ENCODE results near the gene ERGIC3.
A peak's percentile ranks its signal among the peaks of the same experiment; 100 is the strongest.

Gene ERGIC3

GRCh38 chr20:35560541-35560940, 18.7 kb downstream of the ERGIC3 start (continued):
- no peak for TF ChIP-seq IKZF3 (tag by site-specific recombination; IDR thresholded peaks at IDR 0.05)

DNA sequence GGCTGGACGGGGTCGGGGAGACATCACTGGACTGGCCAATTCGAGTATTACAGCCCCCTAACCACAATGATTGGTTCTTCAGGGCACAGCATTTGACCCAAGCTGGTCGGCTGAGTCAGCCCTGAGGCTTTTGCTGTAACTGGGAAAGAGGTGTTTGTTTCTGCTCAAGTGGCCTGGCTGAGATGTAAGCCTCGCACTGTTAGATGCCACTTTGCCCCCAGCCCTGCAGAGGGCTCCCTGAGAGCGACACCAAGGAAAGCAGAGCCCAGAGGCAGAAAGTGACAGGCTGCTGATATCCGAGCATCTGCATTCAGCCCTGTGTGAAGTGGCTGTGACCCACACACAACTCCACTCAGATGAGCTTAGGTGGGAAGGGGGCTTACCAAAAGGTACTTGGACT, 19.4 kb downstream of the ERGIC3 start:
- H3K4me3 ChIP-seq (ENCODE audit: low read depth, low read length), result no peak overlapping the region
- TF ChIP-seq ZNF169 (tag by site-specific recombination; IDR thresholded peaks at IDR 0.05) (no peak), ZNF16 (tag by site-specific recombination; IDR thresholded peaks at IDR 0.05; ENCODE audit: low read depth) (no peak), ZNF394 (tag by site-specific recombination; IDR thresholded peaks at IDR 0.05; ENCODE audit: borderline replicate concordance) (no peak), ZFP3 (tag by site-specific recombination; IDR thresholded peaks at IDR 0.05; ENCODE audit: low read depth) (no peak), ZBTB17 (tag by site-specific recombination; IDR thresholded peaks at IDR 0.05) (peak; percentile 98), ZNF416 (tag by site-specific recombination; IDR thresholded peaks at IDR 0.05) (no peak), ZNF654 (tag by site-specific recombination; IDR thresholded peaks at IDR 0.05; ENCODE audit: low read depth) (peak; percentile 30; the same call in 1 of the 2 replicates), ZBTB8A (tag by site-specific recombination; IDR thresholded peaks at IDR 0.05) (peak; percentile 68), PRDM1 (tag by site-specific recombination; IDR thresholded peaks at IDR 0.05) (peak; percentile 50; the same call in 1 of the 2 replicates), ZNF664 (tag by site-specific recombination; IDR thresholded peaks at IDR 0.05) (no peak), ZNF830 (tag by site-specific recombination; IDR thresholded peaks at IDR 0.05; ENCODE audit: low read depth) (no peak)
- TF ChIP-seq, protein P1, sequence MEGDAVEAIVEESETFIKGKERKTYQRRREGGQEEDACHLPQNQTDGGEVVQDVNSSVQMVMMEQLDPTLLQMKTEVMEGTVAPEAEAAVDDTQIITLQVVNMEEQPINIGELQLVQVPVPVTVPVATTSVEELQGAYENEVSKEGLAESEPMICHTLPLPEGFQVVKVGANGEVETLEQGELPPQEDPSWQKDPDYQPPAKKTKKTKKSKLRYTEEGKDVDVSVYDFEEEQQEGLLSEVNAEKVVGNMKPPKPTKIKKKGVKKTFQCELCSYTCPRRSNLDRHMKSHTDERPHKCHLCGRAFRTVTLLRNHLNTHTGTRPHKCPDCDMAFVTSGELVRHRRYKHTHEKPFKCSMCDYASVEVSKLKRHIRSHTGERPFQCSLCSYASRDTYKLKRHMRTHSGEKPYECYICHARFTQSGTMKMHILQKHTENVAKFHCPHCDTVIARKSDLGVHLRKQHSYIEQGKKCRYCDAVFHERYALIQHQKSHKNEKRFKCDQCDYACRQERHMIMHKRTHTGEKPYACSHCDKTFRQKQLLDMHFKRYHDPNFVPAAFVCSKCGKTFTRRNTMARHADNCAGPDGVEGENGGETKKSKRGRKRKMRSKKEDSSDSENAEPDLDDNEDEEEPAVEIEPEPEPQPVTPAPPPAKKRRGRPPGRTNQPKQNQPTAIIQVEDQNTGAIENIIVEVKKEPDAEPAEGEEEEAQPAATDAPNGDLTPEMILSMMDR (tag by site-specific recombination; IDR thresholded peaks at IDR 0.05), result peak; percentile 63
- H3K36me3 ChIP-seq (ENCODE audit: control insufficient read depth in 2 of 2, insufficient read depth in 1 of 2, low read length in 2 of 2), result peaks cover 0 to 31% of the 10 kb centered on the region in 2 experiments; a peak in 1 of 3 replicates
- POLR2A ChIA-PET, result interaction anchor here (0.7 to 1.1 kb wide), 3 partner anchors 9 to 55 kb away, joined by 3 to 5 read pairs (median 3); partner anchors contain the start of gene SPAG4
- H3K27ac ChIP-seq (ENCODE audit: extremely low read depth, low read depth, low read length), result no peak overlapping the region
- H3K4me1 ChIP-seq (ENCODE audit: control insufficient read depth, insufficient read depth, low read length), result no peaks in the 10 kb centered on the region
- CTCF ChIA-PET, result interaction anchor here (0.5 to 1.2 kb wide), 5 partner anchors 8 to 406 kb away, joined by 3 read pairs; no protein-coding TSS in a partner anchor
- H3K9me3 ChIP-seq (ENCODE audit: control insufficient read depth, insufficient read depth, low read depth, low read length), result no peaks in the 10 kb centered on the region

DNA sequence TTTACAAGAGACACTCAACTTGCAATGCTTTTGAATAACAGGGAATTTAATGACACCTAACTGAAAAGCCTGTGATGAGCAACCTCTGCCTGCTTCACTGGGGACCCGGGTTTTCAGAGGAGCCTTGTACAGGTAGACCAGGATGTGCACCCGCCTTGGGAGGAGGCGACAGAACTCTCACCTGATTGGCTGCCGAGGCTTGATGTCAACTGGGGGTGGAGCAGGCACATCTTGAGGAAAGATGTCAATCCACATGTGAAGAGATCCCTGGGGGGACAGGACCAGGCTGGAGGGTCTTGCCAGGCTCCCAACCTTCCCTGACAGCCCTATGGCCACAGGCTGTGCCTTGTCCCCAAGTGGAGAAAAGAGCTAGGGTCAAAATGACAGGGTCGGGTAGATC, 19.8 kb downstream of the ERGIC3 start:
- POLR2A ChIA-PET, result interaction anchor here (0.7 to 1.1 kb wide), 4 partner anchors 10 to 283 kb away, joined by 3 to 5 read pairs (median 3); partner anchors contain the start of gene SPAG4
- Histone ChIP-seq H3K4me1 (ENCODE audit: control insufficient read depth, insufficient read depth, low read length) (no peaks in the 10 kb centered on the region), H3K9me3 (ENCODE audit: control insufficient read depth, insufficient read depth, low read depth, low read length) (no peaks in the 10 kb centered on the region), H3K27ac (ENCODE audit: extremely low read depth, low read depth, low read length) (no peak overlapping the region), H3K4me3 (ENCODE audit: low read depth, low read length) (no peak overlapping the region), H3K36me3 (ENCODE audit: control insufficient read depth in 2 of 2, insufficient read depth in 1 of 2, low read length in 2 of 2) (peaks cover 0 to 27% of the 10 kb centered on the region in 2 experiments; a peak in 1 of 3 replicates)
- CTCF ChIA-PET, result interaction anchor here (0.6 to 1.2 kb wide), 3 partner anchors 51 to 105 kb away, joined by 3 to 5 read pairs (median 3); no protein-coding TSS in a partner anchor
- TF ChIP-seq ZNF701 (tag by site-specific recombination; IDR thresholded peaks at IDR 0.05) (no peak), ZNF157 (tag by site-specific recombination; IDR thresholded peaks at IDR 0.05) (no peak), ZEB2 (tag by site-specific recombination; IDR thresholded peaks at IDR 0.05) (no peak), ZNF175 (tag by site-specific recombination; IDR thresholded peaks at IDR 0.05) (no peak), ZNF140 (tag by site-specific recombination; IDR thresholded peaks at IDR 0.05) (no peak), MEIS1 (CRISPR knock-in tag; IDR thresholded peaks at IDR 0.05; ENCODE audit: borderline replicate concordance) (no peak), ZNF621 (tag by site-specific recombination; IDR thresholded peaks at IDR 0.05) (no peak), ZNF704 (tag by site-specific recombination; IDR thresholded peaks at IDR 0.05) (no peak), PRDM6 (tag by site-specific recombination; IDR thresholded peaks at IDR 0.05) (no peak), ZNF843 (tag by site-specific recombination; IDR thresholded peaks at IDR 0.05) (no peak), SP7 (tag by site-specific recombination; IDR thresholded peaks at IDR 0.05) (no peak), ZNF692 (tag by site-specific recombination; IDR thresholded peaks at IDR 0.05) (no peak)
- TF ChIP-seq, protein P2, sequence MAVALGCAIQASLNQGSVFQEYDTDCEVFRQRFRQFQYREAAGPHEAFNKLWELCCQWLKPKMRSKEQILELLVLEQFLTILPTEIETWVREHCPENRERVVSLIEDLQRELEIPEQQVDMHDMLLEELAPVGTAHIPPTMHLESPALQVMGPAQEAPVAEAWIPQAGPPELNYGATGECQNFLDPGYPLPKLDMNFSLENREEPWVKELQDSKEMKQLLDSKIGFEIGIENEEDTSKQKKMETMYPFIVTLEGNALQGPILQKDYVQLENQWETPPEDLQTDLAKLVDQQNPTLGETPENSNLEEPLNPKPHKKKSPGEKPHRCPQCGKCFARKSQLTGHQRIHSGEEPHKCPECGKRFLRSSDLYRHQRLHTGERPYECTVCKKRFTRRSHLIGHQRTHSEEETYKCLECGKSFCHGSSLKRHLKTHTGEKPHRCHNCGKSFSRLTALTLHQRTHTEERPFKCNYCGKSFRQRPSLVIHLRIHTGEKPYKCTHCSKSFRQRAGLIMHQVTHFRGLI (tag by site-specific recombination; IDR thresholded peaks at IDR 0.05), result no peak

Measured in HEK293 (cell line).